ENCODE measurements around the gene RAB3IL1.
"Not testable (repeated sequence)": the region's sequence is repeated elsewhere in the genome, so short reads cannot be mapped to it uniquely, and the experiment has no call there.

The RAB3IL1 gene

DNA sequence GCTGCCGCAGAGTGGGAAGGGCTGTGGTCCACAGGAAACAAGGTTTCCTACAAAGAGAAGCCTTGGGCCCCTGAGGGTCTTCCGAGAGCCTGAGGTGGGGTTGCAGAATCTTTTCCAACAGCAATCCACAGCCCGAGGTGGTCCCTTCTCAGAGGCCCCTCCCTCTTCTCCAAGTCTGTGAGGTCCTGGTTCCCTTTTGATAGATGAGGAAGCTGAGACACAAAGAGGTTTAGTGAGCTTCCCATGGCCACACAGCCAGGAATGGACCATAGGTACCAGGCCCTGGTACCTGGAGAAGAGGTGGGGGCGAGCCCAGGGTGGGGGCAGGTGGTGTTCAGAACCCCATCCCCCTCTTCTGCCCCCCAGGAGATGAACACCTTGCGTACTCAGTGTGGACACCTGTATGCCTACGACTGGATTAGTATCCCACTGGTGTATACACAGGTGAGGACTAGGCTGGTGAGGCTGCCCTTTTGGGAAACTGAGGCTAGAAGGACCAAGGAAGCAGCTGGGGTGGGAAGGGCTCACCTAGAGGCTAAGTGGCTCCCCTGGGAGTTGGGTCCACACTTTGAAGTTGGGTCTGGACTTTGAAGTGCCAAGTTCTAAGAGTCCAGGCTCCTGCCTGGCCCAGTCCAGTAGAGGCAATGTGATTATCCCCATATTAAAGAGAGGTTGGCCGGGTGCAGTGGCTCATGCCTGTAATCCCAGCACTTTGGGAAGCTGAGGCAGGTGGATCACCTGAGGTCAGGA is 39.8 kb upstream of the RAB3IL1 start:
- TF ChIP-seq CTCF (conservative IDR thresholded peaks at IDR 0.05; ENCODE audit: low read length): no peak
- H3K4me3 ChIP-seq (ENCODE audit: low read length): no peak overlapping the region
- no peak for DNase-seq (ENCODE audit: low read depth)

DNA sequence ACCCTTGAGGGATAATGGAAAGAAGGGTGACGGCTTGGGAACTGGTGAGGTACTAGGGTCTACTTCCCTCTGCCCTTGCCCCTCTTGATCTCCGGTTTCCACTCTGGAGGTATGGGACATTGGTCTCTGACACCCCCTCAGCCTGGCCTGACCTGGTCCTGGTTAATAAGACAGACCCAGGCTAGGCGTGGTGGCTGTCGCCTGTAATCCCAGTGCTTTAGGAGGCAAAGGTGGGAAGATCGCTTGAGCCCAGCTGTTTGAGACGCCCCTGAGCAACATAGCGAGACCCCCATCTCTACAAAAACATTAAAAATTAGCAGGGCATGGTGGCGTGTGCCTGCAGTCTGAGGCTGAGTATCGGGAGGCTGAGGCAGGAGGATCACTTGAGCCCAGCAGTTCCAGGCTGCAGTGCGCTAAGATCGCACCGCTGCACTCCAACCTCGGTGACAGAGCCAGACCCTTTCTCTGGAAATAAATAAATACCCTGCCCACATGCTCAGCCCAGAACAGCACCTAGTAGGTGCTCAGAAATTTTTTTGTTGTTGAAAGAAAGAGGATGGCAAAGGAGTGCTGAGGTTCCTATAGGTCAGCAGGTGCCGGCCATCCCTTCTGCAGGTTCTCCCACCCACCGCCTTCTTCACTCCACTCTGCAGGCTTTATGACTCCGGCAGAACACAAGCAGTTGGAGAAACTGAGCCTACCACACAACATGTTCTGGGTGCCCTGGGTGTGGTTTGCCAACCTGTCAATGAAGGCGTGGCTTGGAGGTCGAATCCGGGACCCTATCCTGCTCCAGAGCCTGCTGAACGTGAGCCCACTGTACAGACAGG is 39.0 kb upstream of the RAB3IL1 start:
- TF ChIP-seq CTCF (conservative IDR thresholded peaks at IDR 0.05; ENCODE audit: low read length): no peak
- peak overlapping the region; percentile 58; the same call in 1 of the 2 replicates for H3K4me3 ChIP-seq (ENCODE audit: low read length)
- DNase-seq (ENCODE audit: low read depth): no peak

DNA sequence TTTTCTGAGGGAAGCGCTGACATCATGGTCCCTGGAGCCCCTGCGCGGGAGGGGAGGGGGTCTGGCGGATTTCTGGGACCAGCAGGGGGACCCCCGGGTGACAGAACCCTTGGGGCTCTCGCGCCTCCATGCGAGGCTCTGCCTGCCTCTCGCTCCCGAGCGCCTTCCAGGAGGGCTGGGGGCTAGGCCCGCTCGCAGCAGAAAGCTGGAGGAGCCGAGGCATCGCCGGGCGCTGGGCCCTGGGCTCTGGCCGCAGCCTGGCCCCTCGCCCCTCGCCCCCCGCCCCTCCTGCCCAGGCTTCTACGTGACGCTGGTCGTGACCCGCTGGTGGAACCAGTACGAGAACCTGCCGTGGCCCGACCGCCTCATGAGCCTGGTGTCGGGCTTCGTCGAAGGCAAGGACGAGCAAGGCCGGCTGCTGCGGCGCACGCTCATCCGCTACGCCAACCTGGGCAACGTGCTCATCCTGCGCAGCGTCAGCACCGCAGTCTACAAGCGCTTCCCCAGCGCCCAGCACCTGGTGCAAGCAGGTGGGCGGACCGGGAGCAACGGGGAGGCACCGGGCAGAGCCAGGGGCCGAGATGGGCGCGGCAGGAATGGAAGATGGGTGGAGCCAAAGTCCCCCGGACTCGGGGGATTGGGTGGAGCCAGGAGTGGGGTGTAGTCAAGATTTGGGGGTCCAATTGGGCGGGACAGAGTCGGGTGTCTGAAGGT is 38.2 kb upstream of the RAB3IL1 start:
- peak; percentile 21 for DNase-seq (ENCODE audit: low read depth)
- TF ChIP-seq CTCF (conservative IDR thresholded peaks at IDR 0.05; ENCODE audit: low read length): no peak
- peak overlapping the region; percentile 58 for H3K4me3 ChIP-seq (ENCODE audit: low read length)

DNA sequence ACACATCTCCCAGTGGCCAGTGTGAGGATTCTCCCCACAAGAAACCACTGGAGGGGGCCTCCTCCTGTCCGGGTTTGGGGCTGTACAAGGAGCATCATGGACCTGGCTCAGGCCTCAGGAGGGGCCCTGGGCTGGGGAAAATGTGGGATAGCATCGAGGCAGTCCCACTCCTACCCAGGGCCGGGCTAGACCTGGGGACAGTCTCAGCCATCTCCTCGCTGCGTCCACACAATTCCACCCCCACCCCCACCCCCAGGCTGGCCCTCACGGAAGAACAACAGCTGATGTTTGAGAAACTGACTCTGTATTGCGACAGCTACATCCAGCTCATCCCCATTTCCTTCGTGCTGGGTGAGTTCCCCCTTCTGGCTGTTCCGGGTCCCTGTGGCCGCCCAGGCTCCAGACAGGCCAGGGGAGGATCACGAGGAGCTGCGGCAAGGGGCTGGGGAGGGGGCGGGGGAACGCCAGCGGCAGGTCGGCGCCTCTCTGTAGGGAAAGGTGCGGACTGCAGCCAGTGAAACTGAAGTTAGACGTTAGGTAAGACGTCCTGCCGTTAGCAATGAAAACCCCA is 37.6 kb upstream of the RAB3IL1 start:
- peak overlapping the region; percentile 58 for H3K4me3 ChIP-seq (ENCODE audit: low read length)
- peak; percentile 89 for DNase-seq (ENCODE audit: low read depth)
- peak; percentile 48 for TF ChIP-seq CTCF (conservative IDR thresholded peaks at IDR 0.05; ENCODE audit: low read length)

GRCh38 chr11:61954106-61954850 is 36.9 kb upstream of the RAB3IL1 start:
- peak; percentile 61 for DNase-seq (ENCODE audit: low read depth)

DNA sequence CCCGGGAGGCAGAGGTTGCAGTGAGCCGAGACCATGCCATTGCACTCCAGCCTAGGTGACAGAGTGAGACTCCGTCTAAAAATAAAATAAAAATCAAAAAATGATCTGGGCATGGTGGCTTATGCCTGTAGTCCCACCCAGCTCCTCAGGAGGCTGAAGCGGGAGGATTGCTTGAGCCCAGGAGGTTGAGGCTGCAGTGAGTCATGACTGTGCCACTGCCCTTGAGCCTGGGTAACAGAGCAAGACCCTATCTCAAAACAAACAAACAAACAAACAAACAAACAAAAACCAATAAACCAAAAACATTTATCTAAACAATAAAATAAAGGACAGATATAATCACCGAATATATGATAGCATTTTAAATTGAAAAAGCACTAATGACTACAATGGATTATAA is 36.3 kb upstream of the RAB3IL1 start:
- not testable (repeated sequence) for DNase-seq (ENCODE audit: low read depth); H3K4me3 ChIP-seq (ENCODE audit: low read length)

More at GRCh38 chr11:61954106-61954850, 36.9 kb upstream of the RAB3IL1 start:
- 0 out of 2 replicates have a peak, but pooled peaks have one; percentile 9 for TF ChIP-seq CTCF (conservative IDR thresholded peaks at IDR 0.05; ENCODE audit: low read length)
- peak overlapping the region; percentile 58; the same call in 1 of the 2 replicates for H3K4me3 ChIP-seq (ENCODE audit: low read length)

Measured in AG10803 (cell line).